IPS-18a (cell line): ENCODE results near the gene GJB5.
"Not testable (repeated sequence)": the region's sequence is repeated elsewhere in the genome, so short reads cannot be mapped to it uniquely, and the experiment has no call there.

Experiments used
- H3K27ac ChIP-seq: one replicate; pipeline ENCODE4 v1.5.1; 2013; ENCODE audit warnings: low read length
- H3K27me3 ChIP-seq: one replicate; pipeline ENCODE4 v1.6.1; 2013; ENCODE audit warnings: mild to moderate bottlenecking, low read length; ENCODE audit not compliant: control insufficient read depth, insufficient read depth
- H3K36me3 ChIP-seq: one replicate; pipeline ENCODE4 v1.6.1; 2013; ENCODE audit warnings: low read depth, low read length; ENCODE audit not compliant: control insufficient read depth
- H3K4me1 ChIP-seq: one replicate; pipeline ENCODE4 v1.6.1; 2013; ENCODE audit warnings: low read depth, low read length; ENCODE audit not compliant: control insufficient read depth
- H3K4me3 ChIP-seq: one replicate; pipeline ENCODE4 v1.5.1; 2013; ENCODE audit warnings: low read length
- H3K9ac ChIP-seq: one replicate; pipeline ENCODE4 v1.6.1; 2013; ENCODE audit warnings: mild to moderate bottlenecking, low read length, moderate library complexity
- H3K9me3 ChIP-seq: one replicate; pipeline ENCODE4 v1.6.1; 2013; ENCODE audit warnings: low read depth, low read length; ENCODE audit not compliant: control insufficient read depth

GJB5 gene

DNA sequence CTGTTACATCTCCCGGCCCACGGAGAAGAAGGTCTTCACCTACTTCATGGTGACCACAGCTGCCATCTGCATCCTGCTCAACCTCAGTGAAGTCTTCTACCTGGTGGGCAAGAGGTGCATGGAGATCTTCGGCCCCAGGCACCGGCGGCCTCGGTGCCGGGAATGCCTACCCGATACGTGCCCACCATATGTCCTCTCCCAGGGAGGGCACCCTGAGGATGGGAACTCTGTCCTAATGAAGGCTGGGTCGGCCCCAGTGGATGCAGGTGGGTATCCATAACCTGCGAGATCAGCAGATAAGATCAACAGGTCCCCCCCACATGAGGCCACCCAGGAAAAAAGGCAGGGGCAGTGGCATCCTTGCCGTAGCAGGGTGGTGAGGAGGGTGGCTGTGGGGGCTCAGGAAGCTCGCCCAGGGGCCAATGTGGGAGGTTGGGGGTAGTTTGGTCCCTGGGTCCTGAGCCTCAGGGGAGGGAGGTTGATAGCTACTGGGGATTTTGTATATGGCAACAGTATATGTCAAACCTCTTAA, 7.0 kb downstream of the GJB5 start:
- no peak overlapping the region for H3K27ac ChIP-seq
- H3K27me3 ChIP-seq, result no peaks in the 10 kb centered on the region
- H3K4me1 ChIP-seq, result peaks cover 12% of the 10 kb centered on the region
- no peak overlapping the region for H3K9ac ChIP-seq
- H3K4me3 ChIP-seq, result no peak overlapping the region
- H3K36me3 ChIP-seq, result no peaks in the 10 kb centered on the region
- H3K9me3 ChIP-seq, result no peaks in the 10 kb centered on the region

GRCh38 chr1:34762474-34763141, 7.8 kb downstream of the GJB5 start:
- H3K36me3 ChIP-seq, result no peaks in the 10 kb centered on the region
- no peak overlapping the region for H3K4me3 ChIP-seq
- H3K4me1 ChIP-seq, result peaks cover 12% of the 10 kb centered on the region
- H3K9ac ChIP-seq, result no peak overlapping the region
- H3K27me3 ChIP-seq, result no peaks in the 10 kb centered on the region
- H3K9me3 ChIP-seq, result no peaks in the 10 kb centered on the region
- H3K27ac ChIP-seq, result no peak overlapping the region

DNA sequence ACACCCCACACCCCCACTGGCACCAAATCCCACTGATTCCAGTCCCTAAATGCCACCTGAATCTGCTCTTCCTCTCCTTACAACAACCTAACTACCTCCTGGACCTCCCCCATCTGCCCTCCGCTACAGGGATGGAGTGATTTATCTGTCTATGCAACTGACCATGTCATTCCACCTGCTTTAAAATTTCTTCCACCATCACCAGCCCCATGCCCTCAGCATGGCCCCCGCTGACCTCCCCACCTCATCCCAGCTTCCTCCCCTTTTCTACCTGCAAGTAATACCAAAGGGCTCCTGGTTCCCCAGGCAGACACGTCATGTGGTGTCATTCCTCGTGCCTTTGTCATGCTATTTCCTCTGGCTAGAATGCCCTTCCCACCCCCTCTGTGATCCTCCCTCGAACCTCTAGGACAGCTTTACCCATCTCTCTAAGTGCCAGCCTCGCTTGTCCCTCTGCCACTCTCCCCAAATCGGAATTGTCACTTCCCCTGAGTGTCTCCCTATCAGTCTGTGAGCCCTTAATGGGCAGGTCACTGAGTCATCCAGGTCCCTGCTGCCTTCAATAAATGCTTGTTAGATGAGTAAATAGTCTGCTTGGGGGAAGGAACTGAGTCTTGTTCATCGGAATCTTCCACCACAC, 8.4 kb downstream of the GJB5 start:
- no peaks in the 10 kb centered on the region for H3K36me3 ChIP-seq
- peaks cover 12% of the 10 kb centered on the region for H3K4me1 ChIP-seq
- no peak overlapping the region for H3K4me3 ChIP-seq
- no peaks in the 10 kb centered on the region for H3K9me3 ChIP-seq
- no peak overlapping the region for H3K27ac ChIP-seq
- H3K27me3 ChIP-seq, result no peaks in the 10 kb centered on the region
- H3K9ac ChIP-seq, result no peak overlapping the region

DNA sequence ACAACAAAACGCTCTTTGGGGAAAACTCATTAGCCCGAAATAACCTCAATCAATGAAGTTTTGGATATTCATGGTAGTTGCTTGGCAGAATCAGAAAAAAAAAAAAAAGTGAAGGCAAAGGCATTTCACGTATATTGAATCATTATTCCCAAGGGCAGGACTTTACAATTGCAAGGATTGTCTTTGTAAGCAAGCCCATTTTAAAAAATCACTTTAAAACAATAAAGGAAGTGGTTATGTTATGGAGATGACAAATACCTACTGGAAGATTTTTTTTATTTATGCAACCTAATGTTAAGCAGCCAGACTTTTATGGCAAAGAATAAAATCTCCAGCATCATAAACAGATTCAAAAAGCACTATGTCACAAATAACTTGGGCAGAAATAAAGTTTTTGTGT, 14.0 kb downstream of the GJB5 start:
- Histone ChIP-seq H3K4me1 (no peaks in the 10 kb centered on the region), H3K4me3 (no peak overlapping the region), H3K27ac (no peak overlapping the region), H3K36me3 (no peaks in the 10 kb centered on the region), H3K9me3 (no peaks in the 10 kb centered on the region), H3K27me3 (no peaks in the 10 kb centered on the region), H3K9ac (no peak overlapping the region)

GRCh38 chr1:34770891-34771504, 16.2 kb downstream of the GJB5 start:
- Histone ChIP-seq H3K9me3 (no peaks in the 10 kb centered on the region), H3K27ac (no peak overlapping the region), H3K27me3 (no peaks in the 10 kb centered on the region), H3K9ac (no peak overlapping the region), H3K36me3 (no peaks in the 10 kb centered on the region), H3K4me3 (no peak overlapping the region), H3K4me1 (no peaks in the 10 kb centered on the region)

GRCh38 chr1:34771573-34772371, 16.9 kb downstream of the GJB5 start:
- Histone ChIP-seq H3K9ac (no peak overlapping the region), H3K27me3 (no peaks in the 10 kb centered on the region), H3K9me3 (no peaks in the 10 kb centered on the region), H3K36me3 (no peaks in the 10 kb centered on the region), H3K27ac (no peak overlapping the region), H3K4me3 (no peak overlapping the region), H3K4me1 (no peaks in the 10 kb centered on the region)

- H3K9ac ChIP-seq, H3K9me3 ChIP-seq, H3K4me3 ChIP-seq, H3K36me3 ChIP-seq, H3K27ac ChIP-seq, H3K27me3 ChIP-seq, H3K4me1 ChIP-seq: not testable (repeated sequence)
Observed at GRCh38 chr1:34773114-34773513, 18.3 kb downstream of the GJB5 start.

GRCh38 chr1:34774957-34775356, 20.1 kb downstream of the GJB5 start:
- H3K4me3 ChIP-seq, result no peak overlapping the region
- peaks cover 13% of the 10 kb centered on the region for H3K27me3 ChIP-seq
- no peak overlapping the region for H3K9ac ChIP-seq
- H3K27ac ChIP-seq, result no peak overlapping the region
- H3K36me3 ChIP-seq, result no peaks in the 10 kb centered on the region
- no peaks in the 10 kb centered on the region for H3K4me1 ChIP-seq
- no peaks in the 10 kb centered on the region for H3K9me3 ChIP-seq

DNA sequence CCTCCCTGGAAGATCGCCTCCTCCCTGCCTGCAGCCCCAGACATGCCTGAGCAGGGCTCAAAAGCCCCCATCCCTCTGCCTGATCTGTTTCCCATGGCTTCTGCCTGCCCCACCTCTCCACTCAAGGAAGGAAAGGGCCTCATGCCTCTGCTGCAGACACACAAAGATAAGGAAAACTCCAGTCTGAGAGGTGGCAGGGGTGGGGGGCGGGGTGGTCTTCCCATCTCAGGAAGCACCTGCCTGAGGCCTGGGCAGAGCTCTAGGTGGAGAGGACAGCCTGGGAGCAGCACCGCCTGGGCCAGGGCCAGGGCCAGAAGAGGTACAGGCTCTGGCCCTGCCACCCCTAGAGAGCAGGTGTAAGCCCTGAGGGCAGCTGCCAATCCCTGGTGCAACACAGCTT, 22.1 kb downstream of the GJB5 start:
- Histone ChIP-seq H3K4me3 (no peak overlapping the region), H3K27me3 (peaks cover 33% of the 10 kb centered on the region), H3K36me3 (no peaks in the 10 kb centered on the region), H3K4me1 (peaks cover 2% of the 10 kb centered on the region), H3K9me3 (no peaks in the 10 kb centered on the region), H3K9ac (no peak overlapping the region), H3K27ac (no peak overlapping the region)

DNA sequence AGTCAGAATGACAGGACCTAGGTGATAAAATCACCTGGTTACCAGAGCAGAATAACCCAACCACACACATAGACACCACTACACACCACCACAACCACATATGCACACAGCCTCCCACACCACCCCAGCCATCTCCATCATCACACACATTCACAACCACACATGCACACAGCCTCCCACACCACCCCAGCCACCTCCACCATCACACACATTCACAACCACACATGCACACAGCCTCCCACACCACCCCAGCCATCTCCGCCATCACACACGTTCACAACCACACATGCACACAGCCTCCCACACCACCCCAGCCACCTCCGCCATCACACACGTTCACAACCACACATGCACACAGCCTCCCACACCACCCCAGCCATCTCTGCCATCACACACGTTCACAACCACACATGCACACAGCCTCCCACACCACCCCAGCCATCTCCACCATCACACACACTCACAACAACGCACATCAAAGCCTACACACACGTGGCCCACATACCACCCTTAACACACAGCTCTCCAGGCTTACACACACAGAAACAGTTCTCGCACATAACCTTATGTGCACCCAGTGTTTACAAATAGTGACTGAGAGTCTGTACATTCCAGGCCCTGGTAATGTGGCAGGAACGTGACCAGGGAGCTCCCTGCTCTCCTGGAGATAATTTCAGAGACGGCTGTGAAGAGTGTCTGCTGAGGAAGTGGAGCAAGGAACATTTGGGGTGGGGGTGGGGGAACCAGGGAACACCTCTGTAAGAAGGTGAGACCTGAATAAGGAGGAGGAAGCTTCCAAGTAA, 22.9 kb downstream of the GJB5 start:
- Histone ChIP-seq H3K4me1 (peaks cover 6% of the 10 kb centered on the region), H3K4me3 (no peak overlapping the region), H3K36me3 (no peaks in the 10 kb centered on the region), H3K27me3 (peaks cover 41% of the 10 kb centered on the region), H3K27ac (no peak overlapping the region), H3K9ac (no peak overlapping the region), H3K9me3 (no peaks in the 10 kb centered on the region)

DNA sequence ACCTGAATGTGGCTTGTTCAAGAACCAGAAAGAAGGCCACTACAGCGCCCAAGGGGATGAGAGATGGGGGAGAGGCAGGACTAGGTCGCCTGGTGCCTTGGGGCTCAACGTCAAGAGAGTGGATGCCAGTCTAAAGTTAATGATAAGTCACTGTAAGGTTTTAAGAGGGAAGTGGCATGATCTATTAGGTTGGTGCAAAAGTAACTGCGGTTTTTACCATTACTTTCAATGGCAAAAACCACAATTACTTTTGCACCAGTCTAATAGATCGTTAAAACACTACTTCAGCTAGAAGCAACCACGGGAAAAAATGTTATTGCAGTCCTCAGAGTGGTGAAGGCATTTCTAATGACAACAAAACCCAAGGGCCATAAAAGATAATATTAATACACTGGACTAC, 23.5 kb downstream of the GJB5 start:
- H3K27ac ChIP-seq, result no peak overlapping the region
- no peaks in the 10 kb centered on the region for H3K36me3 ChIP-seq
- peaks cover 6% of the 10 kb centered on the region for H3K4me1 ChIP-seq
- H3K27me3 ChIP-seq, result peaks cover 45% of the 10 kb centered on the region
- no peaks in the 10 kb centered on the region for H3K9me3 ChIP-seq
- no peak overlapping the region for H3K4me3 ChIP-seq
- H3K9ac ChIP-seq, result no peak overlapping the region
